HG02970 (cell line): ENCODE results near the gene YAP1.

Experiments
- ATAC-seq: cut with Tn5 transposase; IDR thresholded peaks from one replicate; pipeline ENCODE4 v1.9.1; 2021; ENCODE audit warnings: mild to moderate bottlenecking, moderate library complexity, moderate number of reproducible peaks; ENCODE audit not compliant: unreplicated experiment, low FRiP score

YAP1 gene

GRCh38 chr11:102116453-102117205 is 6.4 kb downstream of the YAP1 start:
- ATAC-seq: no peak

DNA sequence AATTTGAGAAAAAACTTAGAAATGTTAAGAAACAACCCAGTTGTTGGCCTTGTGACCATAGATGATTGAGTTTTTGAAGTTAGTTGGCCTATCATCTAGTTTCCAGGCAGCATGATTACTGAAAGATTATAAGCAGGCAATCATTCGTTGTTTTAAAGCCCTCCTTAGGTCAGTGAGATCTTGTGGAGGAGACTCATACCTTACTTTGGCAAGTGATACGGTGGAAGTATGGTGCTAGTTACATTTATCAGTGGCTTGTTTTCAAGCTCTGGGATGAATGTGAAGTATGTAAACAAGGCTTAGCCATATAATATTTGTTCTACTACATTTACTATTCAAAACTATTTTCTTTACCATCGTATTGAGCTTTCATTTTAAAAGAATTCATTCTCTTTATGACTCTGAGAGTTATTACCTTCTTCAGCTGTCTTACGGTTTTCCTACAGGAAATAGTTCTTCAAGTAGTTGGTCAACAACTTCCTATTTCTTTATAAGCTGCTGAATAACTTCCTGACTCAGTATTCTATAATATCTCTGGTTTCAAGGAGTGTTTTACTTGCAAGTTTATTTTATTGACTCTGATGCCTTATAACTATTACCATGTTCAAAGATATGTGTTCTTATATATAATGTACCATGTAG is 7.3 kb downstream of the YAP1 start:
- no peak for ATAC-seq

GRCh38 chr11:102118937-102119336 is 8.7 kb downstream of the YAP1 start:
- ATAC-seq: no peak

- ATAC-seq: no peak
Observed at GRCh38 chr11:102119997-102120396, 9.8 kb downstream of the YAP1 start.

DNA sequence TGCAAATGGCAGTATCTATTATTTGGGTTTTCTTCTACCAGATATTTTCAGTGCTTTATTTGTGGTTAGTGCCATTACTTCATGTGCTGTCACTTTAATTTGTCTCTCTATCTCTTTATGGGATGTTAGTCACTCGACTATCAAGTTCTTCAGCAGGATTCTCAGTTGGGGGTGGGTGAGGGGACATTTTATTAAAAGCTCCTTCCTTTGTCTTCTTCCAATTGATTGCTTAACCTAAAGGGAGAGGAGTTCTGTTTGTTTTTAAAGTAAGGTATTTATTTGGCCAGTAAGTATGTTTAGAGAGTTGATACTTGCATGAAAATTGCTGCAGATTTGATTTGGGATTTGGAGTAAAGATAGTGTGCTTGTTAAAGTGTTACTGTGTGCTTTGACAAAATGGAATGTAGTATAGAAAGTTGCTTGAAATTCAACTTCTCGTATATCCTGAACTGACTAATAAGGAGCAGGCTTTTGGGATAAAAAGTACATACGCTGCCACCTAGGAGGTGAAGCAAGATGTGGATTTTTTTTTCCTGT is 10.3 kb downstream of the YAP1 start:
- no peak for ATAC-seq

DNA sequence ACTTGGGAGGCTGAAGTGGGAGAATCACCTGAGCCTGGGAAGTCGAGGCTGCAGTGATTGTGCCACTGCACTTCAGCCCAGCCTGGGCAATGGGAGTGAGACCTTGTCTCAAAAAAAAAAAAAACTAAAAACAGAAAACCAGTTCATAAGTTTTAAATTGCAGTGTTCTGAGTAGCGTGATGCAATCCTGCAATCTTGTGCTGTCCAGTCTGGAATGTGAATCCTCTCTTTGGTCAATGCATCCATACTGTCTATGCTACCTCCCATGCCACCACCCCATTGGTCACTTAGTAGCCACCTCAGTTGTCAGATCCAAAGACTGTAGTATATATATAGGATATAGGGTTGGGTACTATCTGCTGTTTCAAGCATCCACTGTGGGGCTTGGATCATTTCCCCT is 11.1 kb downstream of the YAP1 start:
- no peak for ATAC-seq

DNA sequence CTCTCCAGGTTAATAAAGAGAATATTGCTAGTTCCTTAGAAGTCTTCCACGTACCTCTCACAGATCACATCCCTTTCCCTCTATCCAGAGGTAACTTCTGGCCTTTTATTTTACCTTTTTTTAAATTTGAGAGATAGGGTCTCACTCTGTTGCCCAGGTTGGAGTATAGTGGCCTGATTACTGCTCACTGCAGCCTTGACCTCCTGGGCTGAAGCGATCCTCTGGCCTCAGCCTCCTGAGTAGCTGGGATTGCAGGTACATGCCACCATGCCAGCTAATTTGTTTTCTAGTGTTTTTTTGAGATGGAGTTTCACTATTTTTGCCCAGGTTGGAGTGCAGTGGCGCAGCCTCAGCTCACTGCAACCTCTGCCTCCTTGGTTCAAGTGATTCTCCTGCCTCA is 24.4 kb downstream of the YAP1 start:
- ATAC-seq: no peak

DNA sequence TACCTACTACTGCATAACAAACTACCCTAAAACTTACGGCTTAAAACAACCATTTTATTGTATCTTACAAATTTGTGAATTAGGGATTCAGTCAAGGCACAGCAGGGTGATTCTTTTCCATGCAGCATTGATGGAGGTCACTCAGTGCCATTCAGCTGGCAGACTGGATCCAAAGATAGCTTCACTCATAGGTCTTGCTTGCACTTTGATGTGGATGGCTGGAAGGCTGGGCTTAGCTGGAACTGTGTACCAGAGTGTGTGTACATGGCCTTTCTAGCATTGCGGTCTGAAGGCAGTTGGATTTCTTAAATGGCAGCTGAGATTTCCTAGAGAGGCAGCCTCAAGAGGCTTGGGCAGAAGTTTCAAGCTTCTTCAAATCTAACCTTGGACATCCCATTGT is 25.0 kb downstream of the YAP1 start:
- ATAC-seq: no peak

GRCh38 chr11:102138223-102138622 is 28.0 kb downstream of the YAP1 start:
- ATAC-seq: no peak

GRCh38 chr11:102138670-102139069 is 28.4 kb downstream of the YAP1 start:
- ATAC-seq: no peak

DNA sequence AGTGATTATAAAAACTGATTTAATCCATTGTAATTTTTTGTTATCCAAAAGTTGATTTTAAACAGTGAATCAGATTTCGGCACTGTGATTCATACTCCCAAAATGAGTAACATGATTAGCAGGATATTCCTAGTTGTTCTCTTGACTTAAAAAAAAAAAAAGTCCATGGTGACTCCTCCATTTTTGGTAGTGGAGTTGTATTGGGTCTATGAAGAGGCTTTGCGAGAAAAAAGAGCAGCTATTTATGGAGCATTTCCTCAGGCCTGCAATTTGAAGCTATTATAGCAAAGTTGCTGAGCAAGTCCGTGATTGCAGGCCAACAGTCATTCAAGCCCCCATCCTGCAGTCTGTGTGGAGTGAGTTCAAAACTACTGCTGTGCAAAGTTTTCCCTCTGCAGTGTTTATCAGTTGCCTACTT is 28.8 kb downstream of the YAP1 start:
- ATAC-seq: no peak

DNA sequence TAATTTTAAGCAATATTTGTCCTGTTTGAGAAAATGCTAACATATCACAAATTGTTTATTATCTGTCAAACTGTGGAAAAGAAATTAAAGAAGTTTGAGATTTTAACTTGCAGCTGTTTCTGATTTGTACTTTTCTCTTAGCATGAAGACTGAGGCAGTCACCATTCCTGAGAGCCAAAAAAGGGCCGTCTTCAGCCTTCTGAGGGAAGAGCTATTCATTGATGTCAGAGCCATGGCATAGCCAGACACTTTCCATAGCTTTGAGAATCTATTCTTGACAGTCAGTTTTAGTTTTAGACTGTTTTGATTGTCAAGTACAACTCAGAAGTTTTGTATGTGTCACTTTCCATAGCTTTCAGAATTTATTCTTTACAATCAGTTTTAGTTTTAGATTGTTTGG is 32.1 kb downstream of the YAP1 start:
- ATAC-seq: no peak

GRCh38 chr11:102143867-102144266 is 33.6 kb downstream of the YAP1 start:
- no peak for ATAC-seq

GRCh38 chr11:102144357-102145355 is 34.4 kb downstream of the YAP1 start:
- ATAC-seq: no peak

- ATAC-seq: no peak
Observed at GRCh38 chr11:102147015-102147414, 36.8 kb downstream of the YAP1 start.

DNA sequence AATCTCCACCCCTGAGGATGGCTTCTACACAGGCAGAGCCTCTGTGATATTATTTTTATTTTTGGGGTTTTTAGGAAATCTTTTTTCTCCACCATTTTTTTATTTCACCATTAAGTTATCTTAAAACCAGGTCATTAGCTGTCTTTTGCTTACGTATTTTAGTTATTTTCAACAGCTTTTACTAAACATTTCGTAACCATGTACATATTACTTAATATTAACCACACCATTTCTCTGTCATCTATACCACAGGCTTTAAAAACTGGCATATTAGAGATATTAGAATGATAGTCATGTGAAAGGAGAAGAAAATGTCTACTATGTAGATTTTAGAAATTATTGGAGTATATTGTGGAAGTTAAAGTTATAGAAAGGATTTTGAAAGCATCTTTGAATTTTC is 37.4 kb downstream of the YAP1 start:
- ATAC-seq: no peak

GRCh38 chr11:102148059-102148458 is 37.8 kb downstream of the YAP1 start:
- no peak for ATAC-seq

- no peak for ATAC-seq
Observed at GRCh38 chr11:102151784-102152525, 41.7 kb downstream of the YAP1 start.

DNA sequence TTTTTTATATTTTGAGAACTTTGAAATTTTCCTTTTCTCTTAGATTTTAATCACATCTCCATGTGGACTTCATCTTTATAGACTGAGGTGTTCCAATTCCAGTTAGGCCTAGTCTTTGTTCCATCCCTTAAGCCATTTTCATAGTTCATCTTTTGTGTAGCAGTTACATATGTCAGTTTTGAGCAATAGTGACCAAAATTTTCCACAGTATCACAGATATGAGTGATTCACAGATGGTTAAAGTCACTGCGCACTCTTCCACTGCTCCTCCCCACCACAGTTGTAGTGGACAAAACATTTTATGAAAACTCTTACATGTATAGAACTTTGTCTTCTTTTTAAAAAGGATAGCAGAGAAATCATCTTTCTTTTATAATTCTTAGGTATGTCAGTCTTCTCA is 42.8 kb downstream of the YAP1 start:
- ATAC-seq: no peak

DNA sequence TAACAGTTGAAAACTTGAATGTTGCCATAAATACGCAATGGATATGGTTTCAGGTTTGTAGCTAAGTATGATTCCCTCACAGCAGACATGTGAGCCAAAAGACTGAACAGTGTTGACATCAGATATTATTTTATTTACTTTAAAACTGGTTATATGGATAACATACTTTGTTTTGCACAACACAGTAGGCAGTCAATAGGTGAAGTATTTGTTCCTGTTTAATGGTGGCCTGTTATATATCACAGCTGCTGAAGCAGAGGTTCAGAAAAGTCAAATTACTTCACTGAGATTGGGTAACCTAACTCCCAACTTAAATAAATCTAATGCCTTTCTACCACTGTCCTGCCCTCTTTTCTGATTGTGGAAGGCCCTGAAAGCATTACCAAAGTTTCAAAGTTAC is 44.6 kb downstream of the YAP1 start:
- no peak for ATAC-seq
